AG08395 (cell line): ENCODE data around the gene PDE6D.

Experiments used
- DNase-seq: peaks from one replicate; pipeline ENCODE4 v3.0.0; 2012; ENCODE audit warnings: mixed read lengths, low spot score

Gene PDE6D

GRCh38 chr2:231707625-231707926, 73.5 kb downstream of the PDE6D start:
- no peak for DNase-seq

- peak; percentile 97 for DNase-seq
Observed at GRCh38 chr2:231706731-231707624, 74.1 kb downstream of the PDE6D start.

GRCh38 chr2:231704017-231704416, 77.1 kb downstream of the PDE6D start:
- DNase-seq, result no peak

GRCh38 chr2:231701456-231702373, 79.4 kb downstream of the PDE6D start:
- DNase-seq, result peak; percentile 56

GRCh38 chr2:231699006-231699405, 82.1 kb downstream of the PDE6D start:
- no peak for DNase-seq

GRCh38 chr2:231696004-231696367, 85.1 kb downstream of the PDE6D start:
- DNase-seq, result peak; percentile 89

GRCh38 chr2:231693956-231694355, 87.1 kb downstream of the PDE6D start:
- DNase-seq, result peak; percentile 68

GRCh38 chr2:231692847-231693246, 88.2 kb downstream of the PDE6D start:
- DNase-seq, result no peak

- no peak for DNase-seq
Observed at GRCh38 chr2:231691251-231691772, 89.8 kb downstream of the PDE6D start.

- no peak for DNase-seq
Observed at GRCh38 chr2:231689124-231689893, 91.8 kb downstream of the PDE6D start.

- DNase-seq, result no peak
Observed at GRCh38 chr2:231688719-231689118, 92.4 kb downstream of the PDE6D start.

- no peak for DNase-seq
Observed at GRCh38 chr2:231687961-231688360, 93.1 kb downstream of the PDE6D start.

GRCh38 chr2:231687133-231687852, 93.8 kb downstream of the PDE6D start:
- DNase-seq, result peak; percentile 66

- no peak for DNase-seq
Observed at GRCh38 chr2:231686192-231687100, 94.6 kb downstream of the PDE6D start.

GRCh38 chr2:231685349-231686191, 95.5 kb downstream of the PDE6D start:
- DNase-seq, result no peak

GRCh38 chr2:231684314-231685223, 96.5 kb downstream of the PDE6D start:
- no peak for DNase-seq

GRCh38 chr2:231683292-231684235, 97.5 kb downstream of the PDE6D start:
- DNase-seq, result no peak
